Activated CD4-positive, alpha-beta T cell treated with anti-CD3 and anti-CD28 coated beads for 1 hour (primary cell): Measurements from ENCODE around the gene DENND2D.

Experiments
- DNase-seq: peaks from one replicate; pipeline ENCODE4 v3.0.0-alpha.2; 2020

Gene DENND2D

DNA sequence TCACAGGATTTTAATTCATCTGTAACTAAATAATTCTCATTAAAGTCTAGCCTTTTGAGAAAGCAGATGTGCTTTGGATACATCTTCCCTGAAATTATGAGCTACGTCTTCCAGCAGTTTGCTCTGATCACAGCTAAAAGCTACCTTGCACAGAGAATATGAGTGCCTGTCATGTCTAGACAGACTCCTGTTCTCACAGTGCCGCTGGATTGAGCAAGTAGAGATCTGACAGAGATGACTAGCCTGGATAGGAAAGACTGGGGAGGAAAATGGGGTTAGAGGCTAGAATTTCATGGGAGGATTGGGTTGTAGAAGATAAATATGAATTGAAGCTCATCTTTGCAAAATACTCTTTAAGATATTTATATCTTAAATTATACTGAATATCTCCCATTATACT lies 36.3 kb downstream of the DENND2D start:
- DNase-seq, result no peak

DNA sequence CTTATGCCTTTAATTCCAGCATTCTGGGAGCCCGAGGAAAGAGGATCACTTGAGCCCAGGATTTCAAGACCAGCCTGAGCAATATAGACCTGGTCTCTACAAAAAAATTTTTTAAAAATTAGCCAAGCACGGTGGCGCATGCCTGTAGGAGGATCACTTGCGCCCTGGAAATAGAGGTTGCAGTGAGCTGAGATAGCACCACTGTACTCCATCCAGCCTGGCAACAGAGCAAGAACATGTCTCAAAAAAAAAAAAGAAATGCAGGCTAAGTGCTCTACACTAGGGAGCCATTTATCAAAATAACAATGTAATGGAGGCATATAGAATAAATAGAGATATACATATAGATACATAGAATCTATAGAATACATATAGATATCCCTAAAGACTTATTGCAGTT lies 37.1 kb downstream of the DENND2D start:
- no peak for DNase-seq

DNA sequence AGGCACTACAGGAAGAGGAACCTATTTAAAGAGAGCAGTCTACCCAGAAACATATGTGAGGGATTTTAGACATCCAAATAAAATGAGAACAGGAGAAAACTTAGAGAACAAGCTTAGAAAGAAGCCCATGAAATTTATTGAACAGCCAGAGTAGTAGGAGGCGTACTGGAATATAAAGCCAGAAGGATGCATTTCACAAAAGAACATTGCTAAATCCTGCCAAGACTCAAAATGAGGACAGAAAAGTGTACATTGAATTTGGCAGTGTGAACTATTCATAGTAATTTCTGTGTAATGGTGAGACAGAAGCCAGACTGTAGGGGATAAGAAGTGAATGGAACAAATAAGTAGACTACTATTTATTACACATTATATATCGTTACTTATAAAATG lies 38.0 kb downstream of the DENND2D start:
- no peak for DNase-seq

DNA sequence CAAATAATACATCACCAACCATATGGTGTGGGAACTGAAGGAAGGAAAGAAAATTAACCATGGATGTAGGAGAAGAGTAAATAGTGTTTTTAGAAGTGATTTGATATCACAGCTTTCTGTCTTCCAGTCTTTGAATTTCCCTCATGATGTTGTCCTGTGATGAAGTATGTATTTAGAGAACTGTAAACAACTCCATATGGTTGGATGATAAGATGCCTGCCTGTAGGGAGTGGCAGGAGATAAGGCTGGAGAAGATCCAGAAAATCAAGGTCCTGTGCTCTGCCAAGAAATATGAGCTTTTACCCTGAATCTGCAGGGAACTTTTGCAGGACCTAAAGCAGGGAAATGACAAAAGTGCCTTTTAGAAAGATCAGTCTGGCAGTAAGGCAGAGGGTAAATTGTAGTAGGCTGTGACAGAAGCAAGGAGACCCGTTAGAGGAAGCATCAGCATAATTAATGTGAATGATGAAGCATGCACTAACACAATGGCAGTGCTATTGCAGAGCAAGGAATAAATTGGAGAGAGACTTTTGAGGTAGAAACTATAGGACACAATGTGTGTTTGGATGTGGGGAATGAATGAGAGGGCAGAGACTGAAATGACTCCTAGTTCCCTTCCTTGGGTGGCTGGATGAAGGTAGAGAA lies 38.5 kb downstream of the DENND2D start:
- no peak for DNase-seq

DNA sequence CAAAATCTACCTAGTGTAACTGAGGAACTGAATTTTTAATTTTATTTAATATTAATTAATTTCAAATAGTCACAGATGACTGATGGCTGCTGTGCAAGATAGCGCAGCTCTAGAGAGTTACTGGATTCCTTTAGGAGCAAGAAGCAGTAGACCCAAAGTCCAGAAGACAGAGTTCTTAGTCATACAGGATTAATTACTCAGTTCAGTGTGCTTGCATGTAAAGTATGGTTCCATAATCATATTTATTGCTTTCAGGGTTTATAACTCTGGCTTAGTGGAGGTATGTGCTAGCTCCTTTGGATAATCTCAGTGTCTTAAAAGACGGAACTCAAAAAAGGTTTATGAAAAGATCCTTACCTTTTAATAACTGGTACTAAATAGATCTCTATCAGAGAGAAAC lies 43.0 kb downstream of the DENND2D start:
- DNase-seq, result no peak

DNA sequence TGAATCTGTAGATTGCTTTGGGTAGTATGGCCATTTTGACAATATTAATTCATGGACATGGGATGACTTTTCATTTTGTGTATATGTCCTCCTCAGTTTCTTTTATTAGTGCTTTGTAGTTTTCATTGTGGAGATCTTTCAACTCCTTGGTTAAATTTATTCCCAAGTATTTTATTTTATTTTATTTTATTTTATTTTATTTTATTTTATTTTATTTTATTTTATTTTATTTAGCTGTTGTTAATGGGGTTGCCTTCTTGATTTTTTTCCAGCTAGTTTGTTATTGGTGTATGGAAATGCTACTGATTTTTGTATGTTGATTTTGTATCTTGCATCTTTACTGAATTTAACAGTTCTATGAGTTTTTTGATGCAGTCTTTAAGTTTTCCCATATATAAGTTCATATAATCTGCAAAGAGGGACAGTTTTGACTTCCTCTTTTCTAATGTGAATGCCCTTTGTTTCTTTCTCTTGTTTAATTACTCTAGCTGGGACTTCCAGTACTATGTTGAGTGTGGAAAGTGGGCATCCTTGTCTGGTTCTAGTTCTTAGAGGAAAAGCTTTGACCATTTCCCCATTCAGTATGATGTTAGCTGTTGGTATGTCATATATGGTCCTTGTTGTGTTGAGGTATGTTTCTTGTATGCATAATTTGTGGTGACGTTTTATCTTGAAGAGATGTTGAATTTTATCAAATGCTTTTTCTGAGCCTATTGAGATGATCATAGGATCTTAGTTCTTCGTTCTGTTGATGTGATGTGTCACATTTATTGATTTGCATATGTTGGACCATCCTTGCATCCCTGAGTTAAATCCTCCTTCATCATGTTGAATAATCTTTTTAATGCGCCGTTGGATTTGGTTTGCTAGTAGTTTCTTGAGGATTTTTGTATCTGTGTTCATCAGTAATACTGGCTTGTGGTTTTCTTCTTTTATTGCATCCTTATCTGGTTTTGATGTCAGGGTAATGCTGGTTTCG lies 46.1 kb downstream of the DENND2D start:
- no peak for DNase-seq

DNA sequence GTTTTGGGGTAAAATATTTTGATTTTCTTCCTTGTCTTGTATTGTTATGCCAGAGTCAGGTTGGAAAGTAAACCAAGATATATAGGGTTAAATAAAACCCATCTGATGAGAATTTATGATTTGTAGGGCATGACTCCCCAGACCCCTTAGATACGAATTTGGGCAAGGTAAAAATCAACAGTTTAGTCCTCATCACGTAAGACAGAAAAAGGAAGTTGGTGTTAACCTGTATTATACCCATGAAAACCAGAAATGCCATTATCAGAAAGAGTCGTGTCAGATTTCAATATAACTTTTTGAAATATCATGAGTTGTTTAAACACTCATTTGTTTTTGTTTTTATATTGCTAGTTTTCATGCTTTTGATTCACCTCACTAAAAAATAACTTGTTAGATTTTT lies 48.6 kb downstream of the DENND2D start:
- no peak for DNase-seq

DNA sequence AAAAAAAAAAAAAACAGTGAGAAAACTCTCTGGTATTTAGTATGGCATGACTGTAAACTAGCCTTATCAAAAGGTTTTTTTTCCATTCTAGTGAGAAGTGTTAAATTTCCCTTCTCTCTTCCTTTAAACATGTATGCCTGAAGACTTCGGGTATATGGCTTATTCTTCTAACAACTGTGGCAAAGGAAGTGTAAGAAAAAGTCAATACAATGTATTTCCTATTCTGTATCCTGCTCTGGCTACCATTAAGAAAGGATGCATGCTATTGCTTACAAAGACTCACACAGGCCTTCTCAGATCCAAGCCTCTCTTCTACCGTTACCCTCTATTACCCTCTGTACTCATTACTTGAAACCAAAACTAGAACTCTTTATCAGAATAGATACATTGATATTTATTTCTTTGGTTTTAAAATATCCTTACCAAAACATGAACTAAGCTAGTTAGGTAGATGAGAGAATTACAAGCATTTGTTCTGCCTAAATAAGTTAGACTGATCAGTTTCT lies 52.0 kb downstream of the DENND2D start:
- no peak for DNase-seq

DNA sequence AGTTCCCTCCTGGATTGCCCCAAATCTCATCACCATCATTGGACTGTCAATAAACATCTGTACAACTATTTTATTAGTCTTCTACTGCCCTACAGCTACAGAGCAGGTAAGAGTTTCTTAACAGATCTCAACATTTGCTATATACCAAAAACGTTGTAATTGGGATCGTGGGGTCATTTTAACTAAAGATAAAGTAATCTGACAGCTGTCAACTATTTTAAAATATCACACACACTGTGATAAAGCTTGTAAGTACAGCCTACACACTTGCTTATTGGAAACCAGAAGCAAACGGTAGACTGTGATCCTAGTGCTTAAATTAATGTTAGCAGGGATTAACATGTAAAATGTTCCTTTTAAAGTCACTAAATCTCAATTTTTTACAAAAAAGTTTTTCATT lies 52.5 kb downstream of the DENND2D start:
- no peak for DNase-seq

DNA sequence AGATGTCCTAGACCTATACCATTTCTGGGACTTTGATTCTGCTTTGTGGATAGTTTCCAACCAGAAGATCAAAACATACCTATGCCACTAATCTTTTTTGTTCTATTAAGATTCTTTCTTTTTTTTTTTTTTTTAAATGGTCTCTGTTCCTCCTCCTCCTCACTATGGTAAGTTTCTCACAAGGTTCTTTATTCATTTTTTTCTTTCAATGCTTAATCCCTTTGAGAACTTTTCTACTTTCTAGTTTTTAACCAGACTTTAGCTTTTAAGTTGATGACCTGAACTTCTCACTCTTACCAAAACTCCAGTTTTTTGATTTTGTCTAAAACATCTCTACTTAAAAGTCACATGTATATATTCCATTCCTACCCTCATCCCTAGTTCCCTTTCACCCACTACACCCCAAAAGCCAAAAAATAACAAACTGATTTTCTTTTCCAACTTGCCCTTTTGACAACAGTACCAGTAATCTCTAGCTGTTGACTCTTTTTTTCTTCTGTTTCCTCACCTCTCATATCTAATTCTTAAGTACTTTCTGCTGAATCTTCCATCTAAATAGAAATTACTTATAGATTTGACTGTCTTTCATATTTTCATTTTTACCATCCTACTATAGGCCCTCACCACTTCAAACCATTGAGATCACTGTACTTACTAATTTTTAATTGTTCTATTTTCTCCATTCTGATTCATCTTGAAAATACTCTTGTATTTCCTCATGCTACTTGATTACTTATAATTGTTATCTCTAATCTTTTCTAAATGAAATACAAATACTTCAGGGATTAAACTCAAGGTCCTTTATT lies 54.3 kb downstream of the DENND2D start:
- DNase-seq, result no peak

DNA sequence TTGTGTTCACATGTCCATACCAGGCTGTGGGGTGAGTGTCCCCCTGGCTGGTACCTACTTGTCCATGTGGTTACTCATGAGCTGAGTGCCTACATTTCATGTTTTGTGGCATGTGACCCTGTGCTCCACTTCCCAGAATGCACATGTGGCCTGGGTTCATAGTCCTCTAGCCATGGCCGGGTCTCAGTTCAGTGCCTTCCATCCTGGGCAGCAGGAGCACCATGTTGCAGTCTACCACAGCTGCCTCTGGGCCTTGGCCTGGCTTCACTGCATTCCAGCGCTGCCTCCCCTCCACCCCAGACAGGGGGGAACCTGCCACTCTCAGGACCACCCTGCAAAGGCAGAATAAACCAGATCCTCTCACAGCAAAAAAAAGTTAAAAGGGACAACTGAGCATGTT lies 54.9 kb downstream of the DENND2D start:
- DNase-seq, result no peak

DNA sequence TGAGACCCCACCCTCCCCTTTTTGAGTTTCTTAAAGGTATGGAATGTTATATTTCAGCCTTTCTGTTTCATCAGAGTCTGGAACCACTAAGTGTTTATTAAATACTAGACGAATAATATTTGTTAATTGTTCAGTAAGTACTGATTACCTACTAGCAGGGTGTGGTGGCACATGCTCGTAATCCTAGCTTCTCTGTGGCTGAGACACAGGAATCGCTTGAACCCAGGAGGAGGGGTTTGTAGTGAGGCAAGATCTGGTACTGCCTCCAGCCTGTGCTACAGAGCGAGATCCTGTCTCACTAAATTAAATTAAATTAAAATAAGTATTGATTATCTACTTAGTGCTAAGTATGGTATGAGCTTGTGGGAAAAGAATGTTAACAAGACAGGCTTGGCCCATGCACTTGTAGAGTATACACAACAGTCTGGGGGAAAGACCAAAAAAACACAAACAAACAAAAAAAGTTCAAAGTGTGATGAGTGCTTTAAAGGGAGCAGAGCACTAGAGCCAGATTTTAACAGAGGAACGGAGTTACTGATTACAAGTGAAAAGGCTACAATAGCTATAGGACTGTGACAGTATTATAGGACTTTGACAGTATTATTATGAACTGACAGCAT lies 58.0 kb downstream of the DENND2D start:
- no peak for DNase-seq

DNA sequence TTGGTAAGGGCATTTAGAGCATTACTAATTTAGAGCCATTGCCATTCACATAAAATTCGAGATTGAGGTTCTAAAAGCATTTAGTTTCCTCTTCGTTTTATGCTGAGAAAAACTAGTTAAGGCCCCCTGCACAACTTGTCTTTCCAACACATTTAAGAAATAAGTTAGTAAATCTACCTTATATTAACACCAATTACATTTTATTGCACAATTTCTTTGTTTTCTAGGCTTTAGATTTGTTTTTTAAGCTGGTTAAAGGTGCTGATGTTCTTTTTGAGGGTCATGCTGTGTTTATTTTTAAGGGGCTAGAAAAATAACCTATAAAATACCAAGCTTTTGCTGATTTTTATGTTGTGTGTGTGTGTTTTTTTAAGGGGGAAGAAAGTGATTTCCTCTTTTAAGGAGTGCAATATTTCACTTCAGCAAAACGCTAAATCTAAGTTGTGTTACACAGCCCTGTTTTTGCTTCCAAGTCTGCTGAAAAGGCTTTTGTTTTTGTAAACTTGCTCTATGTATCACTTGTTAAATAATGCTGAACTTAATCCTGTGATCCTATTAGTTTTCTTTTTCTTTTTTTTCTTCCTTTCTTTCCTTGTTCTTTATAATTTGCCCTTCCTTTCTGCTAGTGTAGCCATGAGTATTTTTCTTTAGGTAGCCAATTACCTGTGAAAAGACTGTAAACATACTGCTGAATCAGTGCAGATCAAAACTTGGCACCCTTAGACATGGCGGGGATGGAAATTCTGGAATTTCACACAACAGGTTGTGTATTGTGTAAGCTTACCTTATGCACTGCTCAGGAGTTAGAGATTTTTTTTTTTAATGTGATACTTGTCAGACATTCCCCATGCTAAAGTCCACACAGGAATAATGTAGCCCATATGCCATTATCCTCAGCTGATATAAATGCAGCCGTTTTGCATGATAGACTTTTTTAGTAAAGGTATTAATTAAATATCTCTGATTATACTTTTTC lies 58.9 kb downstream of the DENND2D start:
- no peak for DNase-seq

DNA sequence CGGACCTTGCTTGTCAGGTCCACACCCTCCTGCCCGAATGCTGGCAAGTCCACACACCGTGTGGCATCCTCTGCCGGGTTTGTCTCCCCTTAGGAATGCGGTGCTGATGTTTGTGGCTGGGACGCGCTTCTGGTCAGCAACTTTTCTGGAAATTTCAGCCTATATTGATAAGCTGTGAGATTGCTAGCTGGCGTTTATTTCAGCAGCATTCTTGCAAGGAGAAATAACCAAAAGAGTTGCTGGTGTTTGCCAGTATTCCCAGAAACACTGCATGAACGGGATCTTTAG lies 59.8 kb downstream of the DENND2D start:
- DNase-seq, result no peak

DNA sequence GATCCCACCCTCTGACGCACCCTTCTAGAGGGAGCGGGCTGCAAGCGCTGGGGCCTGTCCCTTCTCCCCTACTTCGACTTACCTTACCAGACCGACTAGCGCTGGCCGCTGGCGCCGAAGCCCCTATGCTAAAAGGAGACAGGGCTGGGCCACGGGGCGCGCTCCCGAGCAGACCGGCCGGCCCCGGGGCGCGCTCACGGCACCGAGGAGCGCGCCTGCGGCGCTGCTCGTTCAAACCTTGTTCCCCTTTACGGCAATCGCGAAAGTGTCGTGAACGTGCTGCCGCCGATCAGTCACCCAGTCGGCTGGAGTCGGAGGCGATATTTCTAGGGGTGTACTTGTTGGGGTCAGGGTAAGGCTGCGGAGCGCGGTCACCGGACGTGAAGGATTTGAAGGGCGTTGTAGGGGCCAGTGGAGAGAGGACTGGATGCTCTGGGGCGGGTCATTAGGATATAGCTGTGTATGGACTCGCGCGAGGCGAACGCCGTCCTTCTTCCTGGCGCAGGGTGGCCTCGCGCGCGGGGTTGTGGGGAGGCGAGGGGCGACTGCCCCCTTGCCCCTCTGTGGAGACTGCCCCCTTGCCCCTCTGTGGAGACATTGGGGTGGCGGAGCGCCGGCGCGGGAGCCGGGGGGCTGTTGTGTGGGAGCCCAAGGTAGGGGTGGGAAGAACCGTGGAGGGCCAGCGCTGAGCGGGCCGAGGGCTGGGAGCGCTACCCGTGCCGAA lies 60.3 kb downstream of the DENND2D start, which contains the start of the genes CEPT1 and DRAM2:
CEPT1 (plus strand) TSS at position 268 of the 724 bp plus-strand sequence. CDS start 7,492 bp downstream, outside the sequence.
DRAM2 (minus strand) TSS at position 138 of the 724 bp plus-strand sequence. CDS start 8,539 bp downstream, outside the sequence.
- DNase-seq, result peak; percentile 83

DNA sequence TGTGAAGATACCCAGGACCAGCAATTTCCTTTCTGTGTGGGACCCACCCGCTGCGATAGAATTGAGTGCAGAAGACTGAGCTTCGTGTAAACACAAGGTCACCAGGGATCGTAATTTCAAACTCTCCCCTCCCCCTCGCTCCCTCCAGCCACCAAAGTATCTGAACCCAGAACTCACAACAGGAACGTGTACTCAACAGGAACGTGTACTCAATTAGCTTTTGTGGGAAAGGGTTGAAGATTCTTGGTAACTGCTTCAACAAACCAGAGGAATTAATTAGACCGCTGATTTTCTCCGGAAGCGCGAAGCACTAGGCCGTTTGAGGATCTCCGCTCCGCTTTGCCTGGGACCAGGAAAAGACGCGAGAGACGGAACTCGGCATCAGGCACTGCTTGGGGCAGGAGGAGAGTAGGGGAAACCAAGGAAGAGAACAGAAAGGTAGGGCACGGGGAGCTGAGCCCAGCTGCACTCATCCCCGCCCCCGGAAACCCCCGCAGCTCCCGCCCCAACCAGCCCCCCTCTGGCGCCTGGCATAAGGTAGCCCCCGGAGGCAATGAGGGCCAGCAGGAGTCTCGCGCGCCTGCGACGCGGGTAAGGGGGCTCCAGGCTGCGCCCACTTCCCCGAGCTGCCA lies 61.0 kb downstream of the DENND2D start:
- no peak for DNase-seq
